Hepatocyte (in vitro differentiated cells): Measurements from ENCODE around the gene AQR.

Experiments used
- CTCF ChIP-seq: fragments of 200-600 bp; sonication (generic); IDR thresholded peaks from 2 replicates; pipeline ENCODE4 v1.5.1; 2016; ENCODE audit warnings: antibody characterized with exemption, mild to moderate bottlenecking; ENCODE audit not compliant: poor library complexity
- EZH2phosphoT487 ChIP-seq: fragments of 200-600 bp; sonication (generic); IDR thresholded peaks from one replicate; pipeline ENCODE4 v1.6.1; 2018; ENCODE audit warnings: antibody characterized with exemption, mild to moderate bottlenecking, low read depth, moderate library complexity; ENCODE audit not compliant: unreplicated experiment, severe bottlenecking

GRCh38 chr15:34889476-34889875 lies 80.1 kb downstream of the AQR start:
- TF ChIP-seq CTCF (no peak), EZH2phosphoT487 (no peak)
